ENCODE measurements around the gene LARP4B. TPM values are rescaled to one million over a fixed set of nuclear protein-coding genes. Genes with fewer than 3 reads are reported as not detected.

LARP4B gene
- total and polyA plus RNA-seq, 2 of the 13 experiments (the other 11 are each of a cell fraction or from before 2014, with no cell fraction given), result 19.5 to 30.2 TPM

GRCh38 chr10:944034-944831 is 12.7 kb upstream of the LARP4B start:
- peak overlapping the region; percentile 16 for H3K4me2 ChIP-seq (ENCODE audit: low read depth, low read length)
- no peaks in the 10 kb centered on the region for H3K36me3 ChIP-seq (replicated peaks in 1 of 2; ENCODE audit: control insufficient read depth in 1 of 2, insufficient read depth in 2 of 2, low read length in 2 of 2)
- no peak overlapping the region for H2AFZ ChIP-seq (ENCODE audit: low read length)
- peaks cover 3 to 32% of the 10 kb centered on the region in 2 experiments for H3K27me3 ChIP-seq (ENCODE audit: control insufficient read depth in 1 of 2, insufficient read depth in 2 of 2, low read length in 2 of 2)
- intact Hi-C loops (cut with micrococcal nuclease; ENCODE audit: unreplicated experiment) (no loop called here), in situ Hi-C loops (cut with HindIII; ENCODE audit: extremely low pct_ligation_motif_present, low pct_unique_long_range_greater_than_20kb) (no loop called here)
- peaks cover 26% of the 10 kb centered on the region for H3K4me1 ChIP-seq (ENCODE audit: insufficient read depth, low read length)
- H3K79me2 ChIP-seq (ENCODE audit: insufficient read depth, low read length), result no peaks in the 10 kb centered on the region
- WGBS (ENCODE audit: low lambda C conversion rate), result 40% methylated on average over 10 of the region's 14 CpGs
- FAIRE-seq, result no peak
- CTCF ChIA-PET (ENCODE audit: low intra/inter-chr PET ratio, low total read pairs), result no interaction called here
- H4K20me1 ChIP-seq (ENCODE audit: insufficient read depth, low read length), result no peaks in the 10 kb centered on the region
- DNase-seq (ENCODE audit: low spot score), result no peak
- no peak overlapping the region for H3K4me3 ChIP-seq (replicated peaks in 1 of 3; ENCODE audit: insufficient read depth in 1 of 3, low read depth in 2 of 3, low read length in 3 of 3)
- H3K9ac ChIP-seq (ENCODE audit: insufficient read depth, low read depth, low read length), result no peak overlapping the region
- no peak overlapping the region for H3K27ac ChIP-seq (ENCODE audit: extremely low read length, insufficient read depth, low read length)
- POLR2A ChIA-PET, result no interaction called here
- ATAC-seq, result peak; percentile 42
- no peak for TF ChIP-seq HNF1B (CRISPR knock-in tag; IDR thresholded peaks at IDR 0.05)
- TF ChIP-seq HNRNPL (IDR thresholded peaks at IDR 0.05; ENCODE audit: low read depth, low read length), result 0 out of 2 replicates have a peak, but pooled peaks have one; percentile 60
- TF ChIP-seq ZBTB8A (CRISPR knock-in tag; IDR thresholded peaks at IDR 0.05; ENCODE audit: borderline replicate concordance, low read depth), result no peak
- TF ChIP-seq SRSF4 (IDR thresholded peaks at IDR 0.05; ENCODE audit: low read depth, low read length, poor library complexity, severe bottlenecking), result no peak
- no TSS peak for BruUV-seq (replicated peaks)
- H3K9me3 ChIP-seq (ENCODE audit: low read length), result no peaks in the 10 kb centered on the region
